HFF-Myc (cell line): ENCODE measurements around the gene EFCAB7.

Experiments used
- DNase-seq: peaks from one replicate; pipeline ENCODE4 v3.0.0-alpha.2; 2011; ENCODE audit warnings: low read depth; ENCODE audit errors: extremely low read depth
- H3K4me3 ChIP-seq: replicated peaks from 2 replicates; pipeline ENCODE4 v1.5.1; 2011; ENCODE audit warnings: low read depth, mild to moderate bottlenecking, control low read depth, low read length
- TF ChIP-seq, protein P1 (sequence below): IDR thresholded peaks from 2 replicates; pipeline ENCODE4 v1.5.1; 2012; ENCODE audit warnings: mild to moderate bottlenecking, low read depth, low read length, control low read depth; ENCODE audit errors: missing control alignments

EFCAB7 gene

GRCh38 chr1:63498106-63498505 lies 25.2 kb upstream of the EFCAB7 start:
- no peak for DNase-seq
- H3K4me3 ChIP-seq: no peak overlapping the region
- TF ChIP-seq, protein P1, sequence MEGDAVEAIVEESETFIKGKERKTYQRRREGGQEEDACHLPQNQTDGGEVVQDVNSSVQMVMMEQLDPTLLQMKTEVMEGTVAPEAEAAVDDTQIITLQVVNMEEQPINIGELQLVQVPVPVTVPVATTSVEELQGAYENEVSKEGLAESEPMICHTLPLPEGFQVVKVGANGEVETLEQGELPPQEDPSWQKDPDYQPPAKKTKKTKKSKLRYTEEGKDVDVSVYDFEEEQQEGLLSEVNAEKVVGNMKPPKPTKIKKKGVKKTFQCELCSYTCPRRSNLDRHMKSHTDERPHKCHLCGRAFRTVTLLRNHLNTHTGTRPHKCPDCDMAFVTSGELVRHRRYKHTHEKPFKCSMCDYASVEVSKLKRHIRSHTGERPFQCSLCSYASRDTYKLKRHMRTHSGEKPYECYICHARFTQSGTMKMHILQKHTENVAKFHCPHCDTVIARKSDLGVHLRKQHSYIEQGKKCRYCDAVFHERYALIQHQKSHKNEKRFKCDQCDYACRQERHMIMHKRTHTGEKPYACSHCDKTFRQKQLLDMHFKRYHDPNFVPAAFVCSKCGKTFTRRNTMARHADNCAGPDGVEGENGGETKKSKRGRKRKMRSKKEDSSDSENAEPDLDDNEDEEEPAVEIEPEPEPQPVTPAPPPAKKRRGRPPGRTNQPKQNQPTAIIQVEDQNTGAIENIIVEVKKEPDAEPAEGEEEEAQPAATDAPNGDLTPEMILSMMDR: no peak

DNA sequence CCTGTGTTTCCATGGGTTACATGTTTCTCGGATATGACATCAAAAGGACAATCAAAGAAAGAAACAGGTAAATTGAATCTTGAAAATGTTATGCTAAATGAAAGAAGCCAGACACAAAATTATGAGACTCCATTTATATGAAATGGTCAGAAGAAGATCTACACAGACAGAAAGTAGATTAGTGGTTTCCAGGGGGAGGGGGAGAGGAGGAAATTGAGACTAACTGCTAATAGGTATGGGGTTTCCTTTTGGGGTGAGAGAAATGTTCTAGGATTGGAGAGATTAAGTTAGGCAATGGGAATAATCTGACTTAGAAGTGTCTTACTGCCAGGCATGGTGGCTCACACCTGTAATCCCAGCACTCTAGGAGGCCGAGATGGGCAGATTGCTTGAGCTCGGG lies 22.1 kb upstream of the EFCAB7 start:
- no peak overlapping the region for H3K4me3 ChIP-seq
- TF ChIP-seq, protein P1: no peak
- DNase-seq: no peak

GRCh38 chr1:63506782-63507181 lies 16.5 kb upstream of the EFCAB7 start:
- TF ChIP-seq, protein P1: no peak
- DNase-seq: no peak

DNA sequence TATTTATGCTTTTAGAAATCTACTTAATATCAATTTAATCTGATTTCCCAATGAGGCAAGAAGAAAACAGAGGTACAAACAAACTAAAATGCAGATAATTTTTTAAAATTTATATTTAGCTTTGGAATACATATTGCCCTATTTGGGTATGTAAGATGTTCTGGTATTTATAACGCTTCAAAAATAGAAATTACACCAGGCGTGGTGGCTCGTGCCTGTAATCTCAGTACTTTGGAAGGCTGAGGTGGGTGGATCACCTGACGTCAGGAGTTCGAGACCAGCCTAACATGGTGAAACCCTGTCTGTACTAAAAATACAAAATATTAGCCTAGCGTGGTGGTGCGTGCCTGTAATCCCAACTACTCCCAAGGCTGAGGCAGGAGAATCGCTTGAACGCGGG lies 13.6 kb upstream of the EFCAB7 start:
- no peak for DNase-seq

More at GRCh38 chr1:63506782-63507181, 16.5 kb upstream of the EFCAB7 start:
- H3K4me3 ChIP-seq: no peak overlapping the region

GRCh38 chr1:63512584-63512983 lies 10.7 kb upstream of the EFCAB7 start:
- no peak for DNase-seq
- H3K4me3 ChIP-seq: no peak overlapping the region
- TF ChIP-seq, protein P1: no peak

More for the DNA sequence above, 13.6 kb upstream of the EFCAB7 start:
- H3K4me3 ChIP-seq: no peak overlapping the region
- TF ChIP-seq, protein P1: no peak

DNA sequence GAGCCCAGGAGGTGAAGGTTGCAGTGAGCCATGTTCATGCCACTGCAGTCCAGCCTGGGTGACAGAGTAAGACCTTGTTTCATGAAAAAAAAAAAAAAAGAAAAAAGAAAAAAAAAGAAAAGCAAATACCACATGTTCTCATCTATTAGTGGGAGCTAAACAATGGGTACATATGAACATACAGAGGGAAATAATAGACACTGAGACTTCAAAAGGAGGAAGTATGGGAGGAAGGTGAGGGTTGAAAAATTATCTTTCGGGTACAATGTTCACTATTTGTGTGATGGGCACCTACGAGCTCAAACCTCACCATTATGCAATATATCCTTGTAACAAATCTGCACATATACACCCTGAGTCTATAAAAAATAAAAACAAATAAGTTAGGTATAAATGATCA lies 6.7 kb upstream of the EFCAB7 start:
- TF ChIP-seq, protein P1: no peak
- no peak overlapping the region for H3K4me3 ChIP-seq
- no peak for DNase-seq

DNA sequence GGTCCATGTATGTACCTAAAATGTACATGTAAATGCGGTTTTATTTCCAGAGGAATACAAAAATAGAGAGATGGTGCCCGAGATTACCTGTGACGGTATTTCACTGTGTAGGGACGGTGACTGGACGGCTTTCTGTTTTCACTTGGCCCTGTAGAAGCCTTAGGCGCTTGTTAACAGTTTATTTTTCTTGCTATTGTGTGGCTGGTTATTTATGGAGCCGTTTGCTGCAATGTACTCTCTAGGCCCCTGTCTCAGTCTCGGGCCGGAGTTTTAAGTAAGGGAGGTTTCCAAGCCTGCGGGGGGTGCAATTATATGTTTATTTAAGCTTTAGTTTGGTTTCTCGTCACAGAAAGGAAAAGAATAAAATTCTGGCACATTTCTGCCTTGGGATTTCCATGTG lies 413 bp downstream of the EFCAB7 start:
- TF ChIP-seq, protein P1: no peak
- DNase-seq: no peak
- peak overlapping the region; percentile 76 for H3K4me3 ChIP-seq
